Prostate gland (tissue), 1 donor: Measurements from ENCODE around the gene PKN2.

Source experiments
- POLR2A ChIP-seq: fragments of 450-650 bp; IDR thresholded peaks from one replicate; pipeline ENCODE4 v1.6.1; 2016; ENCODE audit warnings: antibody characterized with exemption, mild to moderate bottlenecking
- POLR2AphosphoS5 ChIP-seq: sonication (generic); formaldehyde crosslinking; IDR thresholded peaks from one replicate; pipeline ENCODE4 v1.6.1; 2017; ENCODE audit warnings: antibody characterized with exemption

GRCh38 chr1:88813471-88813870 is 129.4 kb downstream of the PKN2 start:
- TF ChIP-seq POLR2AphosphoS5: no peak
- no peak for TF ChIP-seq POLR2A
